ENCODE data around the gene CFAP410.

- TF ChIP-seq CTCF (IDR thresholded peaks at IDR 0.05) = no peak
- TF ChIP-seq POLR2A (IDR thresholded peaks at IDR 0.05) = no peak
These were observed 52.2 kb downstream of the CFAP410 start for GRCh38 chr21:44286716-44287632.

Measured in stomach (tissue), 4 donors.